Testis (tissue), 3 donors: ENCODE results near the gene ATP2A2. TPM values are rescaled to one million over a fixed set of nuclear protein-coding genes. Genes with fewer than 3 reads are reported as not detected.
A peak's percentile ranks its signal among the peaks of the same experiment; 100 is the strongest.

Source experiments
- DNase-seq: peaks from one replicate; pipeline ENCODE4 v3.0.0-alpha.2; 2019
- H3K27ac ChIP-seq, 2 donors: fragments of 200-600 bp; sonication (generic); one replicate each; pipeline ENCODE4 v1.5.1; 2019
- H3K27me3 ChIP-seq: fragments of 200-600 bp; sonication (generic); one replicate; pipeline ENCODE4 v1.5.1; 2019
- H3K36me3 ChIP-seq: fragments of 200-600 bp; sonication (generic); one replicate; pipeline ENCODE4 v1.5.1; 2017; ENCODE audit warnings: low read depth; ENCODE audit errors: missing control alignments
- H3K4me1 ChIP-seq: fragments of 200-600 bp; sonication (generic); one replicate; pipeline ENCODE4 v1.5.1; 2019
- H3K4me3 ChIP-seq, 2 donors: fragments of 200-600 bp; sonication (generic); one replicate each; pipeline ENCODE4 v1.5.1; 2017 to 2019
- H3K9me3 ChIP-seq: fragments of 200-600 bp; sonication (generic); one replicate; pipeline ENCODE4 v1.5.1; 2017
- POLR2A ChIP-seq: fragments of 450-650 bp; IDR thresholded peaks from one replicate; pipeline ENCODE4 v1.6.1; 2017; ENCODE audit warnings: antibody characterized with exemption, mild to moderate bottlenecking, moderate library complexity
- WGBS, 2 donors: methylation state at CpG; one replicate each; pipeline ENCODE4 v1.1.5; 2018; 5-methylcytosine and 5-hydroxymethylcytosine counted together
- intact Hi-C: fragments of 100-400 bp; cut with DNase I; formaldehyde crosslinking; loops from one replicate; pipeline ENCODE4 v1.15.1; 2023; ENCODE audit warnings: low total_unique reads
- polyA plus RNA-seq: library from polyadenylated mRNA; stranded (reverse); fragments of 350-450 nt; fragmentation: Illumina TruSeq; extraction: RNeasy Lipid Tissue Mini Kit (QIAGEN cat#74804); gene quantifications from one replicate; pipeline ENCODE4 v1.2.3, GENCODE V29; 2014; ENCODE audit warnings: low read depth, low replicate concordance; ENCODE audit not compliant: insufficient read depth
- total RNA-seq, 2 donors: library from RNA; depleted of rRNA; stranded (reverse); fragments of >200 nt; gene quantifications; one replicate each; pipeline ENCODE4 v1.2.3, GENCODE V29; 2016
- TF ChIP-seq, protein P1 (sequence below), 3 experiments: fragments of 450-650 bp in 2 of 3; fragments of 200-600 bp in 1 of 3; sonication (generic) in 1 of 3; IDR thresholded peaks; one replicate each; pipeline ENCODE4 v1.5.1; 2016 to 2019; ENCODE audit warnings: antibody characterized with exemption in 3 of 3, mild to moderate bottlenecking in 2 of 3, moderate library complexity in 1 of 3

Gene ATP2A2
- total and polyA plus RNA-seq, 3 donors from 2014 or later = 205 to 291 (median 226) TPM

DNA sequence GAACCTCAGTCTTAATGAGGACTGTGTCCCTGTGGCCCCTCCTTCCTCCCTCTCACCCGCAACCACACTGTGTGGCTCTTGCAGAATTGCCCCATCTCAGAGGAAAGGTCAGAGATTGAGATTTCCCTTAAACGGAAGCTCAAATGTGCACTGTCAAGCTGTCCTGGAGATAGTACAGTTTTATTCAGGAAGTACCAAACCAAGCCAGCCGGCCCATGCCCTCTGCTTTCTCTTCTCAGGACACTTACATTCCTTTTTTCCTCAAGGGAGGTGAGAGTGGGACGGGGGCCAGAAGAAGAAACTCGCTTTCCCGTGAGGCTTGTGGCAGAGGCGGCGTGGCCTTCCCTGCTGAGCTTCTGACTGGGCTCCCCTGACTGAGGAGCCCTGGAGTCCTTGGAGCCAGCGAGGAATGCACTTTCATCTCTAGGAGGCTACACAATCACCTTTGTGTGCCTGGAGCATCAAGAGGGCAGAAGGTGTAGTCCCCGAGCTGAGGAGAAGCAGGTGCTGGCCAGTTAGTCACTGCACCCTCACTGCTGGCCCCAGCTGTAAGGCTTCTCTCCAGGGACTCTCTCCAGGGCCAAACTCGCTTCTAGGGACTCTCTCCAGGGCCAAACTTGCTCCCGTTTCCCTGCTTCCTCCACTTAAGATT is 24.1 kb upstream of the ATP2A2 start:
- Histone ChIP-seq H3K4me1 (peaks cover 18% of the 10 kb centered on the region), H3K27ac (peak overlapping the region; percentile 24 to 70), H3K9me3 (no peaks in the 10 kb centered on the region), H3K27me3 (no peaks in the 10 kb centered on the region), H3K36me3 (no peaks in the 10 kb centered on the region), H3K4me3 (no peak overlapping the region)
- intact Hi-C loops = no loop called here
- DNase-seq = peak; percentile 67
- 48 to 49% methylated on average over 10 to 12 of the region's 12 CpGs for WGBS, 2 donors
- no peak for TF ChIP-seq POLR2A
- TF ChIP-seq, protein P1, sequence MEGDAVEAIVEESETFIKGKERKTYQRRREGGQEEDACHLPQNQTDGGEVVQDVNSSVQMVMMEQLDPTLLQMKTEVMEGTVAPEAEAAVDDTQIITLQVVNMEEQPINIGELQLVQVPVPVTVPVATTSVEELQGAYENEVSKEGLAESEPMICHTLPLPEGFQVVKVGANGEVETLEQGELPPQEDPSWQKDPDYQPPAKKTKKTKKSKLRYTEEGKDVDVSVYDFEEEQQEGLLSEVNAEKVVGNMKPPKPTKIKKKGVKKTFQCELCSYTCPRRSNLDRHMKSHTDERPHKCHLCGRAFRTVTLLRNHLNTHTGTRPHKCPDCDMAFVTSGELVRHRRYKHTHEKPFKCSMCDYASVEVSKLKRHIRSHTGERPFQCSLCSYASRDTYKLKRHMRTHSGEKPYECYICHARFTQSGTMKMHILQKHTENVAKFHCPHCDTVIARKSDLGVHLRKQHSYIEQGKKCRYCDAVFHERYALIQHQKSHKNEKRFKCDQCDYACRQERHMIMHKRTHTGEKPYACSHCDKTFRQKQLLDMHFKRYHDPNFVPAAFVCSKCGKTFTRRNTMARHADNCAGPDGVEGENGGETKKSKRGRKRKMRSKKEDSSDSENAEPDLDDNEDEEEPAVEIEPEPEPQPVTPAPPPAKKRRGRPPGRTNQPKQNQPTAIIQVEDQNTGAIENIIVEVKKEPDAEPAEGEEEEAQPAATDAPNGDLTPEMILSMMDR (IDR thresholded peaks at IDR 0.05) = no peak

DNA sequence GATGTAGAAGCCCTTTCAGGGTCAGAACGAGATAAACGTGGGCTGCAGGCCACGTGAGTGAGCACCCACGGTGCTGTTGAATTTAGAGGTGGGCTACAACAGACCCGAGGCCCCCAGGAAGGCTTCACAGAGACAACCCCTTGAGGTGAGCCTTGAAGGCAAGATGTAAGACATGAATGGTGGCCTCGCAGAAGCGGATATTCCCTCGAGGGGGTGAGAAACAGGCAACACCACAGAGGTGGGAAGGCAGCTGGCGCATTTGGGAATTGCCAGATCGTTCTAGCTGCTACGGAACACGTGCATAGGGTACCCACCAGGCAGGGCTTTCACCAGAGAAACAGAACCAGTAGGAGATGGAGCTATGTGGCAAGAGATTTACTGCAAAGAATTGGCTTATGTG is 22.6 kb upstream of the ATP2A2 start:
- Histone ChIP-seq H3K4me3 (no peak overlapping the region), H3K27me3 (no peaks in the 10 kb centered on the region), H3K36me3 (no peaks in the 10 kb centered on the region), H3K9me3 (no peaks in the 10 kb centered on the region), H3K4me1 (peaks cover 11% of the 10 kb centered on the region), H3K27ac (no peak overlapping the region)
- no peak for DNase-seq
- TF ChIP-seq, protein P1 (IDR thresholded peaks at IDR 0.05) = no peak
- TF ChIP-seq POLR2A = no peak
- intact Hi-C loops = no loop called here
- WGBS, 2 donors = 82 to 88% methylated on average over 12 of the region's 12 CpGs

DNA sequence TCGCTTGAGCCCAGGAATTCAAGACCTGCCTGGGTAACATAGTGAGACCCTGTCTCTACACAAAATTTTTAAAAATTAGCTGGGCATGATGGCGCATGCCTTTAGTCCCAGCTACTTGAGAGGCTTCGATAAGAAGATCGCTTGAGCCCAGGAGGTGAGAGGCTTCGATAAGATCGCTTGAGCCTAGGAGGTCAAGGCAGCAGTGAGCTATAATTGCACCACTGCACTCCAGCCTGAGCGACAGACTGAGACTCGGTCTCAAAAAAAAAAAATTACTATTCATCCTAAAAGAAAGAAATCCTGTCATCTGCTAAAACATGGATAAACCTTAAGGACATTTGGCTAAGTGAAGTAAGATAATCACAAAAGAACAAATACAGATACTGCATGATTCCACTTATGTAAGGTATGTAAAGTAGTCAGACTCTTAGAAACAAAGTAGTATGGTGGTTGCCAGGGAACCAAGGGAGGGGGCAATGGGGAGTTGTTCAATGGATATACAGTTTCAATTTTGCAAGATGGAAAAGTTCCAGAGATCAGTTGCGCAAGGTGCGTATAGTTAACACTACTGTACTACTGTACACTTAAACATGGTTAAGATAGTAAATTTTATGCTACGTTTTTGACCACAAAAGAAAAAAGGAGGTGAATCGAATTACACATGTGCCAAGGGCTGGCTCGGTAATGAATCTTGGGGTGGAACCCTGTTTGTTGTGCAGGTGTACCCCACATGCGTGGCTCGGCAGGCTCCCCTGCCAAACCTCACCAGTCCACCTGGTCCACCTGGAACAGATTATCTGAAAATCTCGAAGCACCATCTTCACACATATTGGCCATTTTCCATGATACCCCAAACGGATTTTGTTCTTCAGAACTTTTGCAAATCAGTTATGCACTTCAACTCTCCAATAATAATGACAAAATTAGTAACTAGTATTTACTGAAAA is 18.3 kb upstream of the ATP2A2 start:
- peaks cover 11% of the 10 kb centered on the region for H3K4me1 ChIP-seq
- intact Hi-C loops = no loop called here
- H3K27ac ChIP-seq = no peak overlapping the region
- no peaks in the 10 kb centered on the region for H3K36me3 ChIP-seq
- H3K9me3 ChIP-seq = no peaks in the 10 kb centered on the region
- no peak overlapping the region for H3K4me3 ChIP-seq
- H3K27me3 ChIP-seq = no peaks in the 10 kb centered on the region
- WGBS, 2 donors = 75 to 81% methylated on average over 14 to 17 of the region's 17 CpGs
- no peak for DNase-seq
- TF ChIP-seq, protein P1 (IDR thresholded peaks at IDR 0.05) = no peak
- no peak for TF ChIP-seq POLR2A

DNA sequence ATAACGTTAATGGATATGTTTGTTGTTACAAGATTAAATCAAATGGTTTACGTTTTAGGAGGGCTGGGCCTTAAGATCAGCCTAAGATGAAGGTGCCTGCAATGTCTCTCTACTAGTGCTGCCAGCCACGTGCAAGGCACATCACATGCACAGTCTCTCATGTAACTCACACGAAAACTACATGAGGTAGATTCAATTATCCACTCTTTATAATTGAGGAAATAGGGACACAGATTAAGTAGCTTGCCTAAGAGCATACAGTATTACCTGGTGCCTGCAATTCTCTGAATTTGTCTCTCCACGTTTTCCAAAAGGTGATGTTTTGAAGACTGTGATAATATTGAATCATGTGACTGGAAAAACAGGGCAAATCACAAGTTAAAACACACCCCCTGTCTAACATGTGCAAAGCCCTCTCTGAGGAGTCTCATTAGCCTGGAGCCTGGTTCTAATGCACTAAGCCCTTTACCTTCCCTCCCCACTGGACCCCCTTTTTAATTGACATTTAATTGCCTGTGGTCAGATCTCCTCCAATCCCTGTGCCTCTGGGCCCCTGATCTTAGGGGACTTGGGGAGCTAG is 14.6 kb upstream of the ATP2A2 start:
- Histone ChIP-seq H3K4me3 (no peak overlapping the region), H3K9me3 (no peaks in the 10 kb centered on the region), H3K27me3 (no peaks in the 10 kb centered on the region), H3K4me1 (peaks cover 29% of the 10 kb centered on the region), H3K36me3 (no peaks in the 10 kb centered on the region), H3K27ac (peak overlapping the region in 1 of 2 donors; percentile 39)
- no peak for TF ChIP-seq POLR2A
- TF ChIP-seq, protein P1 (IDR thresholded peaks at IDR 0.05) = no peak
- WGBS, 2 donors = 78 to 79% methylated on average over 5 of the region's 5 CpGs
- DNase-seq = no peak
- intact Hi-C loops = no loop called here
